ENCODE data around the gene UBE4B.
"Not testable (repeated sequence)": the region's sequence is repeated elsewhere in the genome, so short reads cannot be mapped to it uniquely, and the experiment has no call there.

The UBE4B gene

GRCh38 chr1:10179406-10180091 is 146.8 kb downstream of the UBE4B start:
- DNase-seq = no peak

GRCh38 chr1:10181154-10181553 is 148.4 kb downstream of the UBE4B start:
- no peak for DNase-seq

GRCh38 chr1:10185759-10186158 is 153.0 kb downstream of the UBE4B start:
- DNase-seq = no peak

- DNase-seq = no peak
Measured at GRCh38 chr1:10186331-10187025, 153.7 kb downstream of the UBE4B start.

- DNase-seq = no peak
Measured at GRCh38 chr1:10187026-10187334, 154.2 kb downstream of the UBE4B start.

GRCh38 chr1:10188133-10188650 is 155.4 kb downstream of the UBE4B start:
- DNase-seq = no peak

- DNase-seq = no peak
Measured at GRCh38 chr1:10189659-10190058, 156.9 kb downstream of the UBE4B start.

GRCh38 chr1:10192263-10192662 is 159.5 kb downstream of the UBE4B start:
- DNase-seq = no peak

GRCh38 chr1:10193288-10193687 is 160.5 kb downstream of the UBE4B start:
- peak; percentile 90 for DNase-seq

GRCh38 chr1:10195570-10195969 is 162.8 kb downstream of the UBE4B start:
- no peak for DNase-seq

- DNase-seq = no peak
Measured at GRCh38 chr1:10196976-10197375, 164.2 kb downstream of the UBE4B start.

- DNase-seq = no peak
Measured at GRCh38 chr1:10200620-10201019, 167.9 kb downstream of the UBE4B start.

- no peak for DNase-seq
Measured at GRCh38 chr1:10204003-10204642, 171.4 kb downstream of the UBE4B start.

GRCh38 chr1:10205206-10205605 is 172.4 kb downstream of the UBE4B start:
- not testable (repeated sequence) for DNase-seq

GRCh38 chr1:10207810-10208209 is 175.1 kb downstream of the UBE4B start:
- no peak for DNase-seq

- DNase-seq = no peak
Measured at GRCh38 chr1:10208537-10208936, 175.8 kb downstream of the UBE4B start.

- DNase-seq = no peak
Measured at GRCh38 chr1:10209590-10209904, 176.8 kb downstream of the UBE4B start.

- DNase-seq = peak; percentile 96
Measured at GRCh38 chr1:10209905-10210810, 177.4 kb downstream of the UBE4B start, which contains the start of gene KIF1B. Gene KIF1B, plus strand, starts transcription at chr1:10210570. Its CDS starts 21,759 bp downstream, at chr1:10232329.

- peak; percentile 39 for DNase-seq
Measured at GRCh38 chr1:10210841-10211804, 178.4 kb downstream of the UBE4B start.

- DNase-seq = no peak
Measured at GRCh38 chr1:10211805-10212410, 179.2 kb downstream of the UBE4B start.

GRCh38 chr1:10212476-10212875 is 179.7 kb downstream of the UBE4B start:
- DNase-seq = no peak
